ENCODE results near the gene COL6A3. TPM values are rescaled to one million over a fixed set of nuclear protein-coding genes. Genes with fewer than 3 reads are reported as not detected.

The COL6A3 gene
- total RNA-seq, 1 experiment from 2014 or later: 1.2 TPM

DNA sequence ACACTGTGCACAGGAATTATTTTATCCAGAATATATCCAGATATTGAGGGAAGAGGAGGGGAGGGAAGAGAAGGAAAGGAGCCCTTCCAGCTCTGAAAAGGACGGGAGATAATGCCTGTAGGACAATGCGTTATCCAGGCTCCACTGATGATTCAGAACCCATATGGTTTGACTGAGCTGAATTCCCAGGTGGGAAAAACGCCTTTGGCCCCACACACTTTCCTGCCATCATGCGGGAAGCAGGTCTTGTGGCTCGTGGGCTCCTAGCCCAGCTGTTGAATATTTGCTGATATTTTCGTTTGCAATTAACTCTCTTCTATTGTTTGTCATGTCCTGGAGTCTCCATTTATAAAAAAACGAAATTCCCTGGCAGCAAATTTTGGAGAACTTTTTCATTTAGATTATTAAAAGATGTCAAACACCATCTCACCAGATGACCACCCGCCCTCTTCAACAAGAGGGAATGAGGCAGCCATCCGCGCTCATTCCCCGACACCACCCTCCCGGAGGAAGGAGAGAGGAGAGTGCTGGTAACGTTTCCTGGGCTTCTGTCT lies 8.9 kb downstream of the COL6A3 start:
- no peaks in the 10 kb centered on the region for H4K20me1 ChIP-seq (ENCODE audit: insufficient read depth)
- no TSS peak for BruUV-seq (replicated peaks)
- ChIA-PET POLR2A (no interaction called here), CTCF (interaction anchor here (1.3 kb wide), 1 partner anchor 16 kb away, joined by 6 read pairs; no protein-coding TSS in a partner anchor), RAD21 (ENCODE audit: low non-redundant PET in 1 of 2, low total read pairs in 2 of 2, uncharacterized antibody in 2 of 2, unreplicated experiment in 2 of 2) (no interaction called here)
- no peaks in the 10 kb centered on the region for H3K9me2 ChIP-seq (ENCODE audit: insufficient read depth)
- H3K27ac ChIP-seq (ENCODE audit: low read depth, low read length): no peak overlapping the region
- no peak for TF ChIP-seq POLR2A (IDR thresholded peaks at IDR 0.05; ENCODE audit: borderline replicate concordance, extremely low read depth, insufficient read depth, insufficient read length)
- TF ChIP-seq FOSL1 (IDR thresholded peaks at IDR 0.05; ENCODE audit: low read depth): no peak
- no peak for TF ChIP-seq ZBTB33 (IDR thresholded peaks at IDR 0.05; ENCODE audit: extremely low read depth, insufficient replicate concordance, low read length)
- no peak overlapping the region for H3K4me2 ChIP-seq (ENCODE audit: low read length)
- H3K36me3 ChIP-seq (ENCODE audit: control insufficient read depth in 1 of 2, insufficient read depth in 2 of 2, low read length in 2 of 2): no peaks in the 10 kb centered on the region
- H3K79me2 ChIP-seq (ENCODE audit: insufficient read depth, low read length): no peaks in the 10 kb centered on the region
- ATAC-seq: no peak
- no peak overlapping the region for H3K4me3 ChIP-seq (replicated peaks in 1 of 2; ENCODE audit: low read depth in 1 of 2, low read length in 2 of 2)
- peaks cover 71% of the 10 kb centered on the region for H3K27me3 ChIP-seq (ENCODE audit: insufficient read depth, low read length)
- DNase-seq (ENCODE audit: low read depth, low spot score): no peak
- H3K4me1 ChIP-seq (ENCODE audit: control insufficient read depth in 1 of 2, insufficient read depth in 2 of 2, low read length in 2 of 2): no peaks in the 10 kb centered on the region
- intact Hi-C loops (cut with micrococcal nuclease): no loop called here
- H3K9ac ChIP-seq (ENCODE audit: low read length): no peak overlapping the region
- no peaks in the 10 kb centered on the region for H3K9me3 ChIP-seq (ENCODE audit: control insufficient read depth in 1 of 2, insufficient read depth in 1 of 2, low read depth in 1 of 2, low read length in 2 of 2)
- no peak overlapping the region for H2AFZ ChIP-seq (ENCODE audit: low read depth, low read length, poor library complexity, severe bottlenecking)

DNA sequence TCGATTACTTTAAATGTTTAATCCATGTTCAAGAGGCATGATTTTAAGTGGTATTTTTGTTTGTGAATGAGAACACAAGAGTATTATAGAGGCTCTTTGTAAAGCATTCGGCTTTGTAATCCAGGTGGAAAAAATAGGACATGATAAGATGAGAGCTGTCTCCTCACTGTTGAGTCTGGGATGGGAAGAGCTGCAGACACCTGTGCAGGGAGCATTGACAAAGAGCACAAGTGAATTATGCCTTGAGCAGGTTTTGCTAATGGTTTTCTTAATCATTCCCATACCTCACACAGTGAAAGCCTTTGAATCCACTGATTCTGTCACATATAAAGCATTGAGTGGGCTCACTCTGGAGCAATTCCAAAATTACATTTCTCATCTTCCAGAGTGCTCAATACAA lies 9.6 kb downstream of the COL6A3 start:
- CTCF ChIA-PET: interaction anchor here (1.3 kb wide), 1 partner anchor 17 kb away, joined by 6 read pairs; no protein-coding TSS in a partner anchor
- no TSS peak for BruUV-seq (replicated peaks)
- ATAC-seq: no peak

More for the DNA sequence above, 9.6 kb downstream of the COL6A3 start:
- RAD21 ChIA-PET (ENCODE audit: low non-redundant PET in 1 of 2, low total read pairs in 2 of 2, uncharacterized antibody in 2 of 2, unreplicated experiment in 2 of 2): no interaction called here
- Histone ChIP-seq H3K27ac (ENCODE audit: low read depth, low read length) (no peak overlapping the region), H3K27me3 (ENCODE audit: insufficient read depth, low read length) (peaks cover 78% of the 10 kb centered on the region), H3K4me3 (replicated peaks in 1 of 2; ENCODE audit: low read depth in 1 of 2, low read length in 2 of 2) (no peak overlapping the region), H2AFZ (ENCODE audit: low read depth, low read length, poor library complexity, severe bottlenecking) (no peak overlapping the region), H4K20me1 (ENCODE audit: insufficient read depth) (no peaks in the 10 kb centered on the region), H3K36me3 (ENCODE audit: control insufficient read depth in 1 of 2, insufficient read depth in 2 of 2, low read length in 2 of 2) (no peaks in the 10 kb centered on the region), H3K9me3 (ENCODE audit: control insufficient read depth in 1 of 2, insufficient read depth in 1 of 2, low read depth in 1 of 2, low read length in 2 of 2) (no peaks in the 10 kb centered on the region), H3K79me2 (ENCODE audit: insufficient read depth, low read length) (no peaks in the 10 kb centered on the region), H3K9me2 (ENCODE audit: insufficient read depth) (no peaks in the 10 kb centered on the region), H3K4me1 (ENCODE audit: control insufficient read depth in 1 of 2, insufficient read depth in 2 of 2, low read length in 2 of 2) (no peaks in the 10 kb centered on the region), H3K9ac (ENCODE audit: low read length) (no peak overlapping the region), H3K4me2 (ENCODE audit: low read length) (no peak overlapping the region)
- TF ChIP-seq ZNF274 (IDR thresholded peaks at IDR 0.05; ENCODE audit: low read depth, low read length): no peak
- TF ChIP-seq, protein P1, sequence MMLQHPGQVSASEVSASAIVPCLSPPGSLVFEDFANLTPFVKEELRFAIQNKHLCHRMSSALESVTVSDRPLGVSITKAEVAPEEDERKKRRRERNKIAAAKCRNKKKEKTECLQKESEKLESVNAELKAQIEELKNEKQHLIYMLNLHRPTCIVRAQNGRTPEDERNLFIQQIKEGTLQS (IDR thresholded peaks at IDR 0.05): no peak
- POLR2A ChIA-PET: no interaction called here
- intact Hi-C loops (cut with micrococcal nuclease): no loop called here
- no peak for DNase-seq (ENCODE audit: low read depth, low spot score)
